HS-27A (cell line): ENCODE results near the gene CEP112.
A peak's percentile ranks its signal among the peaks of the same experiment; 100 is the strongest.

Experiments
- DNase-seq: peaks from one replicate; pipeline ENCODE4 v3.0.0-alpha.2; 2012; ENCODE audit warnings: low read depth, missing footprints

CEP112 gene

GRCh38 chr17:65925606-65926307, 266.2 kb downstream of the CEP112 start:
- no peak for DNase-seq

- DNase-seq, result no peak
These were observed 270.9 kb downstream of the CEP112 start for GRCh38 chr17:65920996-65921395.

GRCh38 chr17:65918916-65919315, 273.0 kb downstream of the CEP112 start:
- no peak for DNase-seq

- no peak for DNase-seq
These were observed 273.4 kb downstream of the CEP112 start for GRCh38 chr17:65918500-65918899.

GRCh38 chr17:65917560-65917959, 274.4 kb downstream of the CEP112 start:
- no peak for DNase-seq

GRCh38 chr17:65916425-65916824, 275.5 kb downstream of the CEP112 start:
- no peak for DNase-seq

- DNase-seq, result no peak
These were observed 277.1 kb downstream of the CEP112 start for GRCh38 chr17:65914784-65915342.

- DNase-seq, result no peak
These were observed 278.5 kb downstream of the CEP112 start for GRCh38 chr17:65913326-65913850.

- DNase-seq, result no peak
These were observed 281.1 kb downstream of the CEP112 start for GRCh38 chr17:65910836-65911235.

- DNase-seq, result no peak
These were observed 289.0 kb downstream of the CEP112 start for GRCh38 chr17:65902831-65903522.

- no peak for DNase-seq
These were observed 289.8 kb downstream of the CEP112 start for GRCh38 chr17:65902155-65902554.

- DNase-seq, result no peak
These were observed 290.5 kb downstream of the CEP112 start for GRCh38 chr17:65901394-65901793.

- no peak for DNase-seq
These were observed 291.7 kb downstream of the CEP112 start for GRCh38 chr17:65900216-65900615.

GRCh38 chr17:65898651-65899050, 293.3 kb downstream of the CEP112 start:
- no peak for DNase-seq

GRCh38 chr17:65896889-65897288, 295.0 kb downstream of the CEP112 start:
- DNase-seq, result no peak

GRCh38 chr17:65895969-65896368, 296.0 kb downstream of the CEP112 start:
- no peak for DNase-seq

- no peak for DNase-seq
These were observed 298.1 kb downstream of the CEP112 start for GRCh38 chr17:65893692-65894279.

- DNase-seq, result no peak
These were observed 299.0 kb downstream of the CEP112 start for GRCh38 chr17:65892912-65893377.

- DNase-seq, result no peak
These were observed 300.6 kb downstream of the CEP112 start for GRCh38 chr17:65891231-65891735.

GRCh38 chr17:65888649-65889048, 303.3 kb downstream of the CEP112 start:
- peak; percentile 7 for DNase-seq

GRCh38 chr17:65886315-65887245, 305.4 kb downstream of the CEP112 start:
- no peak for DNase-seq
